Epithelial cell of proximal tubule (primary cell): ENCODE results near the gene ARHGAP26. TPM values are rescaled to one million over a fixed set of nuclear protein-coding genes. Genes with fewer than 3 reads are reported as not detected.
"Not testable (repeated sequence)": the region's sequence is repeated elsewhere in the genome, so short reads cannot be mapped to it uniquely, and the experiment has no call there.

Experiments
- DNase-seq: peaks from one replicate; pipeline ENCODE4 v3.0.0-alpha.2; 2011; ENCODE audit warnings: low read depth
- H3K4me3 ChIP-seq: 2 replicates; pipeline ENCODE4 v1.5.1; 2011; ENCODE audit warnings: low read depth, mild to moderate bottlenecking, low read length
- CTCF ChIP-seq: conservative IDR thresholded peaks from 2 replicates; pipeline ENCODE4 v1.5.1; 2012; ENCODE audit warnings: low read depth, mild to moderate bottlenecking, low read length
- total RNA-seq: library from RNA; depleted of rRNA; stranded (reverse); fragments of >200 nt; gene quantifications from 2 replicates; pipeline ENCODE4 v1.2.3, GENCODE V29; 2015

The ARHGAP26 gene
- total RNA-seq, 1 donor from 2014 or later: 7.0 TPM

- no peak for TF ChIP-seq CTCF
- H3K4me3 ChIP-seq: no peak overlapping the region
- no peak for DNase-seq
Observed at GRCh38 chr5:142997591-142997990, 227.4 kb downstream of the ARHGAP26 start.

- DNase-seq: no peak
- H3K4me3 ChIP-seq: no peak overlapping the region
- no peak for TF ChIP-seq CTCF
Observed at GRCh38 chr5:142998316-142999020, 228.3 kb downstream of the ARHGAP26 start.

- H3K4me3 ChIP-seq, DNase-seq: not testable (repeated sequence)
Observed at GRCh38 chr5:143000551-143000950, 230.4 kb downstream of the ARHGAP26 start.

- no peak for TF ChIP-seq CTCF
- no peak for DNase-seq
- no peak overlapping the region for H3K4me3 ChIP-seq
Observed at GRCh38 chr5:143001764-143002351, 231.7 kb downstream of the ARHGAP26 start.

- H3K4me3 ChIP-seq: no peak overlapping the region
- TF ChIP-seq CTCF: peak; percentile 79
- peak; percentile 79 for DNase-seq
Observed at GRCh38 chr5:143002459-143003327, 232.5 kb downstream of the ARHGAP26 start.

GRCh38 chr5:143003328-143003636, 233.1 kb downstream of the ARHGAP26 start:
- no peak for TF ChIP-seq CTCF
- DNase-seq: no peak
- no peak overlapping the region for H3K4me3 ChIP-seq

- peak; percentile 77 for DNase-seq
- TF ChIP-seq CTCF: no peak
- no peak overlapping the region for H3K4me3 ChIP-seq
Observed at GRCh38 chr5:143004361-143005145, 234.4 kb downstream of the ARHGAP26 start.
